PC-3 (cell line): ENCODE data around the gene STRIP2.

Experiments
- CTCF ChIP-seq: fragments of 300-600 bp; sonication (generic); conservative IDR thresholded peaks from 2 replicates; pipeline ENCODE4 v1.5.1; 2017; ENCODE audit warnings: antibody characterized with exemption, low read depth, mild to moderate bottlenecking, low read length
- EZH2 ChIP-seq: fragments of 300-600 bp; sonication (generic); IDR thresholded peaks from one replicate; pipeline ENCODE4 v1.6.1; 2017; ENCODE audit warnings: antibody characterized with exemption, mild to moderate bottlenecking, low read length; ENCODE audit not compliant: unreplicated experiment
- EZH2phosphoT487 ChIP-seq: fragments of 300-600 bp; sonication (generic); IDR thresholded peaks from 2 replicates; pipeline ENCODE4 v1.6.1; 2018; ENCODE audit warnings: mild to moderate bottlenecking, antibody characterized with exemption, low read length, borderline replicate concordance

- TF ChIP-seq EZH2 = no peak
- no peak for TF ChIP-seq CTCF
- TF ChIP-seq EZH2phosphoT487 = no peak
Measured at GRCh38 chr7:129531721-129532120, 97.5 kb downstream of the STRIP2 start.
